Kidney (tissue), 14 donors: ENCODE measurements around the gene CPT1B. TPM values are rescaled to one million over a fixed set of nuclear protein-coding genes. Genes with fewer than 3 reads are reported as not detected.
"Not testable (repeated sequence)": the region's sequence is repeated elsewhere in the genome, so short reads cannot be mapped to it uniquely, and the experiment has no call there.

Experiments used
- DNase-seq, 5 donors: peaks; one replicate each; pipeline ENCODE4 v3.0.0-alpha.2; 2013 to 2020
- FAIRE-seq: peaks from 2 replicates; lab custom pipeline; 2012; peaks lifted over from hg19 to GRCh38; lab: Jason Lieb, UNC
- H3K27ac ChIP-seq, 2 donors: one replicate each; pipeline ENCODE4 v1.7.0; 2013; ENCODE audit warnings: low read depth in 2 of 2, low read length in 2 of 2, inconsistent platforms in 1 of 2
- H3K27me3 ChIP-seq: one replicate; pipeline ENCODE4 v1.7.1; 2013; ENCODE audit warnings: low read length, inconsistent platforms; ENCODE audit not compliant: control insufficient read depth, insufficient read depth
- H3K36me3 ChIP-seq, 3 donors: one replicate each; pipeline versions ENCODE4 v1.7.0 to v1.7.1; 2013; ENCODE audit warnings: low read length in 3 of 3, control low read depth in 1 of 3, inconsistent platforms in 1 of 3; ENCODE audit not compliant: insufficient read depth in 3 of 3, control insufficient read depth in 2 of 3
- H3K4me1 ChIP-seq, 3 donors: one replicate each; pipeline versions ENCODE4 v1.7.0 to v1.7.1; 2013; ENCODE audit warnings: low read length in 3 of 3, inconsistent platforms in 1 of 3, low read depth in 1 of 3; ENCODE audit not compliant: control insufficient read depth in 2 of 3, insufficient read depth in 2 of 3
- H3K4me3 ChIP-seq, 3 donors: one replicate each; pipeline versions ENCODE4 v1.7.0 to v1.8.1; 2013; ENCODE audit warnings: low read length in 3 of 3, control low read depth in 1 of 3, inconsistent platforms in 1 of 3
- H3K9ac ChIP-seq, 3 donors: one replicate each; pipeline versions ENCODE4 v1.7.0 to v1.7.1; 2013; ENCODE audit warnings: low read length in 3 of 3, control low read depth in 1 of 3, inconsistent platforms in 1 of 3
- H3K9me3 ChIP-seq, 3 donors: one replicate each; pipeline versions ENCODE4 v1.7.0 to v1.7.1; 2013; ENCODE audit warnings: low read length in 3 of 3, control low read depth in 1 of 3, inconsistent platforms in 1 of 3; ENCODE audit not compliant: control insufficient read depth in 2 of 3, insufficient read depth in 1 of 3
- intact Hi-C: fragments of 100-400 bp; cut with DNase I; formaldehyde crosslinking; loops from one replicate; pipeline ENCODE4 v1.11.1; 2022
- polyA plus RNA-seq: library from polyadenylated mRNA; stranded (reverse); fragments of 350-450 nt; fragmentation: Illumina TruSeq; extraction: RNeasy Lipid Tissue Mini Kit (QIAGEN cat#74804); gene quantifications from one replicate; pipeline ENCODE4 v1.2.3, GENCODE V29; 2014; ENCODE audit warnings: low read depth, low replicate concordance; ENCODE audit not compliant: insufficient read depth
- total RNA-seq: library from RNA; stranded (reverse); fragmentation: NEBNext Ultra II Directional; extraction: Animal tissue kit (Norgen Biotek cat#: 25700); gene quantifications from one replicate; pipeline ENCODE4 v1.2.1, GENCODE V29; 2021
- TF ChIP-seq, protein P1 (sequence below): IDR thresholded peaks from 3 replicates; pipeline ENCODE4 v1.5.1; 2012; ENCODE audit warnings: mild to moderate bottlenecking, moderate library complexity, borderline replicate concordance; ENCODE audit not compliant: insufficient read depth; ENCODE audit errors: extremely low read depth
- donor health status: control.
- donor health status: control.
- donor health status: control.
- donor health status: control.
- donor health status: control.
- donor health status: DM: yes; HTN: yes; CAD: no.
- donor health status: Normal renal cell carcinoma (clear cell type).

The CPT1B gene
- total and polyA plus RNA-seq, 2 donors from 2014 or later: 20.6 to 34.3 TPM

- H3K36me3 ChIP-seq: no peaks in the 10 kb centered on the region
- TF ChIP-seq, protein P1, sequence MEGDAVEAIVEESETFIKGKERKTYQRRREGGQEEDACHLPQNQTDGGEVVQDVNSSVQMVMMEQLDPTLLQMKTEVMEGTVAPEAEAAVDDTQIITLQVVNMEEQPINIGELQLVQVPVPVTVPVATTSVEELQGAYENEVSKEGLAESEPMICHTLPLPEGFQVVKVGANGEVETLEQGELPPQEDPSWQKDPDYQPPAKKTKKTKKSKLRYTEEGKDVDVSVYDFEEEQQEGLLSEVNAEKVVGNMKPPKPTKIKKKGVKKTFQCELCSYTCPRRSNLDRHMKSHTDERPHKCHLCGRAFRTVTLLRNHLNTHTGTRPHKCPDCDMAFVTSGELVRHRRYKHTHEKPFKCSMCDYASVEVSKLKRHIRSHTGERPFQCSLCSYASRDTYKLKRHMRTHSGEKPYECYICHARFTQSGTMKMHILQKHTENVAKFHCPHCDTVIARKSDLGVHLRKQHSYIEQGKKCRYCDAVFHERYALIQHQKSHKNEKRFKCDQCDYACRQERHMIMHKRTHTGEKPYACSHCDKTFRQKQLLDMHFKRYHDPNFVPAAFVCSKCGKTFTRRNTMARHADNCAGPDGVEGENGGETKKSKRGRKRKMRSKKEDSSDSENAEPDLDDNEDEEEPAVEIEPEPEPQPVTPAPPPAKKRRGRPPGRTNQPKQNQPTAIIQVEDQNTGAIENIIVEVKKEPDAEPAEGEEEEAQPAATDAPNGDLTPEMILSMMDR: no peak
- H3K27me3 ChIP-seq: peaks cover under 1% of the 10 kb centered on the region
- no peaks in the 10 kb centered on the region for H3K4me1 ChIP-seq
- no peak overlapping the region for H3K9ac ChIP-seq
- H3K9me3 ChIP-seq: no peaks in the 10 kb centered on the region
- DNase-seq (peak in 1 of 5 donors; percentile 70), FAIRE-seq (no peak)
- no peak overlapping the region for H3K4me3 ChIP-seq
- intact Hi-C loops: no loop called here
- H3K27ac ChIP-seq: no peak overlapping the region
Observed at GRCh38 chr22:50610041-50610451, 31.8 kb upstream of the CPT1B start.

DNA sequence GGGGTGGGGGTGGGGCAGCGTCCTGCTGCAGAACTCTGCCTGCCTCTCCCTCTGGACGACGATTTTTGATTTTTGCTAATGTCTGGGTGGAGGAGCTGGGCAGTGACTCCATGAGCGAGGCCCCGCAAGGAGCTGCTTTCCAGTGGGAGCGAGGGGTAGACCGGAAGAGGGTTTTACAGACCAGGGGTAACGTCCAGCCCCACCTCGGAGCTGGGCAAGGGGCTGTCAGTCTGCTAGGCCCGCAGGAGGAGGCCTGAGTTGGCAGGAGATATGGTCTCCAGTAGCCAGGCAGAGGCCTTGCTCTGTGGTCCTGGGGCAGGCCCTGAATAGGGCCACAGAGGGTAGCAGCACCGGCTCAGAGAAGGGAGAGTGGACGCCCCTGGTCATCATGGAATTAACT is 31.4 kb upstream of the CPT1B start:
- H3K27me3 ChIP-seq: peaks cover 5% of the 10 kb centered on the region
- no peak for FAIRE-seq
- TF ChIP-seq, protein P1: no peak

GRCh38 chr22:50608996-50609395 is 30.8 kb upstream of the CPT1B start:
- TF ChIP-seq, protein P1: no peak
- Histone ChIP-seq H3K4me3 (no peak overlapping the region), H3K9me3 (no peaks in the 10 kb centered on the region), H3K27me3 (peaks cover 5% of the 10 kb centered on the region), H3K27ac (no peak overlapping the region), H3K9ac (no peak overlapping the region), H3K36me3 (no peaks in the 10 kb centered on the region), H3K4me1 (no peaks in the 10 kb centered on the region)
- DNase-seq: no peak
- no peak for FAIRE-seq
- intact Hi-C loops: no loop called here

More for the DNA sequence above, 31.4 kb upstream of the CPT1B start:
- Histone ChIP-seq H3K4me1 (no peaks in the 10 kb centered on the region), H3K9me3 (no peaks in the 10 kb centered on the region), H3K27ac (no peak overlapping the region), H3K9ac (no peak overlapping the region), H3K4me3 (no peak overlapping the region), H3K36me3 (no peaks in the 10 kb centered on the region)
- no peak for DNase-seq
- intact Hi-C loops: no loop called here

- H3K36me3 ChIP-seq, intact Hi-C loops, DNase-seq, H3K27ac ChIP-seq, H3K4me3 ChIP-seq, H3K27me3 ChIP-seq, H3K9ac ChIP-seq, H3K9me3 ChIP-seq, H3K4me1 ChIP-seq, FAIRE-seq: not testable (repeated sequence)
Observed at GRCh38 chr22:50608058-50608840, 30.0 kb upstream of the CPT1B start.
